Measurements from ENCODE around the gene TIMM9. TPM values are rescaled to one million over a fixed set of nuclear protein-coding genes. Genes with fewer than 3 reads are reported as not detected.

Gene TIMM9, protein sequence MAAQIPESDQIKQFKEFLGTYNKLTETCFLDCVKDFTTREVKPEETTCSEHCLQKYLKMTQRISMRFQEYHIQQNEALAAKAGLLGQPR
- total RNA-seq, result 10 to 100 TPM in 5 of 6 donors, 1 to 10 TPM in 1; 8.7 to 24.3 (median 20.5) TPM

DNA sequence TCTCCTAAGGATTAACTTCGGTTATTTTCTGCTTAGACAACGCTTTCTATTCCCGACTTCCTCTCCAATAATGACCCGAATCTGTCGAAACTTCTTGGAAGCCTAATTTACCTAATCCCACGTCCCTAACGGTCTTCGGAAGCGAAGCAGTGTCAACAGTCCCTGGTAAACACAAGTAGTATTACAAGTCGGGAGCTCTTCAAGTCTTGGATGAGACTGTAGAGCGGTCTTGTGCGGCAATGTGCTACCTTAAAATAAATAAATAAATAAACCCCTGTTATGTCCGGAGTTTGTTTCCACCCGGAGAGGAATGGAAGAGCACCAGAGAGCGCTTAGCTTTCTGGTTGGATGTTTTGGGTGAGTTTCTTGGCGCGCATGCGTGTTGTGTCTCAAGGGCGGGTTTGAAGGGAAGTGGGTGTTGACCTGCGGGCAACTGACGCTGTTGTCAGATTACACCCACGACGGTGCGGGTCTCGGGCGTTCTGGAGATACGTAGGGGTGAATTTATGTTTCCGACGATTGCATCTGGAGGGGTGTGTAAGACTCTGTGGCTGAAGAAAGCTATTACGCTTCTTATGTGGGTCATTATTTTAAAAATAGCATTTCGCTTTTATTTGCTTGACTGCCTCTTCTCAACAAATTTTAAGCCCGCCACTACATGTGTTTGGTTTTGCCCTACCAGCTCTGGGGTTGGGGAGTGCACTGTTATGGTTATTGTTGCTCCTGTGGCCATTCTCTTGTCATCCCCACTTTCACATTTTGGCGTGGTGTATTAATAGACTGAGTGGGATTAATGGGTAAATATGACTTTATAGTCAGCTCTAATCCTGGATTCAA, at the start of gene TIMM9, which contains the start of gene KIAA0586:
TIMM9 (minus strand) TSS at position 251 of the 837 bp plus-strand sequence. CDS start 15,586 bp downstream, outside the sequence.
KIAA0586 (plus strand) TSS at position 439 of the 837 bp plus-strand sequence. CDS start 546 bp downstream, outside the sequence.
- peak in 1 of 2 donors; percentile 95 for DNase-seq
- Histone ChIP-seq H3K27me3 (no peaks in the 10 kb centered on the region), H3K4me1 (peaks cover 19 to 29% (median 21%) of the 10 kb centered on the region in 4 donors), H3K9me3 (no peaks in the 10 kb centered on the region), H3K27ac (peak within 1 kb of the TSS; percentile 88 to 98 (median 92)), H3K4me3 (peak within 1 kb of the TSS; percentile 80 to 91 (median 87)), H3K36me3 (peaks cover 0 to 28% (median 4%) of the 10 kb centered on the region in 4 donors)
- 1% methylated on average over 27 to 33 of the region's 33 CpGs for WGBS, 2 donors
- peak; percentile 98 for ATAC-seq (ENCODE audit: low FRiP score in 2 of 2)
- TF ChIP-seq, protein P1, sequence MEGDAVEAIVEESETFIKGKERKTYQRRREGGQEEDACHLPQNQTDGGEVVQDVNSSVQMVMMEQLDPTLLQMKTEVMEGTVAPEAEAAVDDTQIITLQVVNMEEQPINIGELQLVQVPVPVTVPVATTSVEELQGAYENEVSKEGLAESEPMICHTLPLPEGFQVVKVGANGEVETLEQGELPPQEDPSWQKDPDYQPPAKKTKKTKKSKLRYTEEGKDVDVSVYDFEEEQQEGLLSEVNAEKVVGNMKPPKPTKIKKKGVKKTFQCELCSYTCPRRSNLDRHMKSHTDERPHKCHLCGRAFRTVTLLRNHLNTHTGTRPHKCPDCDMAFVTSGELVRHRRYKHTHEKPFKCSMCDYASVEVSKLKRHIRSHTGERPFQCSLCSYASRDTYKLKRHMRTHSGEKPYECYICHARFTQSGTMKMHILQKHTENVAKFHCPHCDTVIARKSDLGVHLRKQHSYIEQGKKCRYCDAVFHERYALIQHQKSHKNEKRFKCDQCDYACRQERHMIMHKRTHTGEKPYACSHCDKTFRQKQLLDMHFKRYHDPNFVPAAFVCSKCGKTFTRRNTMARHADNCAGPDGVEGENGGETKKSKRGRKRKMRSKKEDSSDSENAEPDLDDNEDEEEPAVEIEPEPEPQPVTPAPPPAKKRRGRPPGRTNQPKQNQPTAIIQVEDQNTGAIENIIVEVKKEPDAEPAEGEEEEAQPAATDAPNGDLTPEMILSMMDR (IDR thresholded peaks at IDR 0.05), result peak in 2 of 6 experiments; percentile 1 to 7
- TF ChIP-seq POLR2AphosphoS5 (IDR thresholded peaks at IDR 0.05) (peak; percentile 76 to 91), POLR2A (IDR thresholded peaks at IDR 0.05) (peak in 3 of 4 donors; percentile 64 to 85 (median 84)), EP300 (IDR thresholded peaks at IDR 0.05) (no peak)

DNA sequence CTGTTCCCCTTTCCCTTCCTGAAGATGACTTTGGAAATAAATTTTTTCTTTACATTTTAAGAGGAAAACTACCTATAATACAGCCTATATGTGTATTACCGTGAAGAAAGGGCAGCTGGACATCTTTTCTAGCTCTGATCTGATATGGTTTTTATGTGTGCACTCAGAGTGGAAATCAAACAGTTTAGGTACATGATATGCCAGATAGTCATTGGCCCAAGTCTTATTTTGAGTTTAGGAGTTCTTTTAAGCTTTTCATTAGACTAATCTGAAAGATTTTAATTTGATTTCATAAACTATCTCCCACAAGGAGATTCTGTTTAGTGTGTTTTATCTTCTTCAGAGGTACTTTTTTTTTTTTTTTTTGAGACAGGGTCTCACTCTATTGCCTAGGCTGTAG, 49.0 kb upstream of the TIMM9 start:
- 97% methylated on average over 1 of the region's 1 CpG for WGBS, 2 donors
- DNase-seq, result no peak

DNA sequence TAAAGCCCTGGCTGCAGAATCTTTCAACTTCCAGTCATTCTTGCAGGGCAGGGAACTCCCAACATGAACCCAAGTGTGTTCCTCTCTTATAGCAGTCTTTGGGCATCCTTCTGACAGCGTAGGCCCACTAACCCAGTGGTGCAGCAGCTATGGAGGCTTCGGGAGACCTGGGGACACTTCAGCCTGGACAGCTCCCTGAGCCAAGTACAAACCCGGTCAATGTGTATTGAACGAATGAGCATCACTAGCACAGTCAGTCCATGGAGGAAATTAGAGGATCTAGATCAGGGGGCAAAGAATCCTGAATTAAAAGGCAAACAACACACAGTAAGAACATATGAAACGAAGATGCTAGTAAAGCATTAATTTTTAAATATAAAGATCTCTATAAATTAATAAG, 42.0 kb upstream of the TIMM9 start:
- H3K27ac ChIP-seq, result no peak overlapping the region
- no peak overlapping the region for H3K4me3 ChIP-seq
- TF ChIP-seq, protein P1 (IDR thresholded peaks at IDR 0.05), result no peak
- TF ChIP-seq POLR2AphosphoS5 (IDR thresholded peaks at IDR 0.05) (no peak), POLR2A (IDR thresholded peaks at IDR 0.05) (no peak), EP300 (IDR thresholded peaks at IDR 0.05) (no peak)
- no peaks in the 10 kb centered on the region for H3K4me1 ChIP-seq
- no peaks in the 10 kb centered on the region for H3K9me3 ChIP-seq
- ATAC-seq (ENCODE audit: low FRiP score in 2 of 2) (no peak), DNase-seq (no peak)
- no peaks in the 10 kb centered on the region for H3K27me3 ChIP-seq
- peaks cover 10 to 62% (median 17%) of the 10 kb centered on the region in 4 donors for H3K36me3 ChIP-seq
- 96 to 97% methylated on average over 5 of the region's 5 CpGs for WGBS, 2 donors

More for the DNA sequence above, 49.0 kb upstream of the TIMM9 start:
- Histone ChIP-seq H3K27me3 (no peaks in the 10 kb centered on the region), H3K4me3 (no peak overlapping the region), H3K4me1 (no peaks in the 10 kb centered on the region), H3K27ac (no peak overlapping the region), H3K9me3 (no peaks in the 10 kb centered on the region), H3K36me3 (peaks cover 0 to 35% (median 6%) of the 10 kb centered on the region in 4 donors)
- no peak for ATAC-seq (ENCODE audit: low FRiP score in 2 of 2)
- TF ChIP-seq EP300 (IDR thresholded peaks at IDR 0.05) (no peak), POLR2AphosphoS5 (IDR thresholded peaks at IDR 0.05) (no peak), POLR2A (IDR thresholded peaks at IDR 0.05) (no peak)
- TF ChIP-seq, protein P1 (IDR thresholded peaks at IDR 0.05), result no peak

DNA sequence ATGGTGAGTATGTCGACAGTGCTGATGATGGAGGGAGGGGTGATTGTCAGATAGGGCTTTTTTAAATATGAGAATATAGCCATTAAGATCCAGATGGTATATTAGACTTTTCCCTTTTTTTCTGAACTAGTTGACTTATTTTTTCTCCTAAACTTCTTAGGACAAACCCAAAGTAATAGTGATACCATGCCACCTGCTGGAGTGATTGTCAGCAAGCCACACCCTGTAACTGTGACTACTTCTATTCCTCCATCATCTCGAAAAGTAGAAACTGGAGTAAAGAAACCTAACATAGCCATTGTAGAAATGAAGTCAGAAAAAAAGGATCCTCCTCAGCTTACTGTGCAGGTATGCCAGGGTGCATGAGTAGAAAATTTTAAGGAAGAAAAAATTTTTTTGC, 40.2 kb upstream of the TIMM9 start:
- H3K36me3 ChIP-seq, result peaks cover 10 to 74% (median 17%) of the 10 kb centered on the region in 4 donors
- WGBS, 2 donors, result 94 to 98% methylated on average over 2 of the region's 2 CpGs
- TF ChIP-seq POLR2AphosphoS5 (IDR thresholded peaks at IDR 0.05) (no peak), EP300 (IDR thresholded peaks at IDR 0.05) (no peak), POLR2A (IDR thresholded peaks at IDR 0.05) (no peak)
- TF ChIP-seq, protein P1 (IDR thresholded peaks at IDR 0.05), result no peak

More for the DNA sequence above, 40.2 kb upstream of the TIMM9 start:
- no peaks in the 10 kb centered on the region for H3K27me3 ChIP-seq
- DNase-seq (no peak), ATAC-seq (ENCODE audit: low FRiP score in 2 of 2) (no peak)
- no peak overlapping the region for H3K27ac ChIP-seq
- no peaks in the 10 kb centered on the region for H3K4me1 ChIP-seq
- H3K4me3 ChIP-seq, result no peak overlapping the region
- H3K9me3 ChIP-seq, result no peaks in the 10 kb centered on the region
